ENCODE data around the gene RET. TPM values are rescaled to one million over a fixed set of nuclear protein-coding genes. Genes with fewer than 3 reads are reported as not detected.

The RET gene
- total and polyA plus RNA-seq, 2 of the 8 experiments (the other 6 are each of a cell fraction or from before 2014, with no cell fraction given): 6.7 to 8.4 TPM

DNA sequence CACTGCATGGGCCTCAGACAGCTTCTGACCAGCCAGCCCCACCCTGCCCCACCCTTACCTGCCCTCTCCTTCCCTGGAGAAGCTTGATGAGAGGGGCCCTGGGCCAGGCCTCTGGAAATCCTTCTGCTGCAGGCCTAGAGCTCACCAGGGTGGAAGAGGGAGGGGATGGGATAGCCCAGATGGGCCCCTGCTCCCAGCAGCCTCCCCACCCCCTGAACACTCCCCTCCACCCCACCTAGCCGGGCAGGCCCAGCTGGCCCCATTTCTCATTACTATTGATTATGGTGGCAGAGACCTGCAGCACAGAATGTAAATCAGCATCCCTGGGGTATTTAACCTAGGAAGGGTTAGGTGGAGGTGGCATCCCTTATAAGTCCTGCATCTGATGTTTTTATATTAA is 11.6 kb upstream of the RET start (continued):
- TF ChIP-seq, protein P1, sequence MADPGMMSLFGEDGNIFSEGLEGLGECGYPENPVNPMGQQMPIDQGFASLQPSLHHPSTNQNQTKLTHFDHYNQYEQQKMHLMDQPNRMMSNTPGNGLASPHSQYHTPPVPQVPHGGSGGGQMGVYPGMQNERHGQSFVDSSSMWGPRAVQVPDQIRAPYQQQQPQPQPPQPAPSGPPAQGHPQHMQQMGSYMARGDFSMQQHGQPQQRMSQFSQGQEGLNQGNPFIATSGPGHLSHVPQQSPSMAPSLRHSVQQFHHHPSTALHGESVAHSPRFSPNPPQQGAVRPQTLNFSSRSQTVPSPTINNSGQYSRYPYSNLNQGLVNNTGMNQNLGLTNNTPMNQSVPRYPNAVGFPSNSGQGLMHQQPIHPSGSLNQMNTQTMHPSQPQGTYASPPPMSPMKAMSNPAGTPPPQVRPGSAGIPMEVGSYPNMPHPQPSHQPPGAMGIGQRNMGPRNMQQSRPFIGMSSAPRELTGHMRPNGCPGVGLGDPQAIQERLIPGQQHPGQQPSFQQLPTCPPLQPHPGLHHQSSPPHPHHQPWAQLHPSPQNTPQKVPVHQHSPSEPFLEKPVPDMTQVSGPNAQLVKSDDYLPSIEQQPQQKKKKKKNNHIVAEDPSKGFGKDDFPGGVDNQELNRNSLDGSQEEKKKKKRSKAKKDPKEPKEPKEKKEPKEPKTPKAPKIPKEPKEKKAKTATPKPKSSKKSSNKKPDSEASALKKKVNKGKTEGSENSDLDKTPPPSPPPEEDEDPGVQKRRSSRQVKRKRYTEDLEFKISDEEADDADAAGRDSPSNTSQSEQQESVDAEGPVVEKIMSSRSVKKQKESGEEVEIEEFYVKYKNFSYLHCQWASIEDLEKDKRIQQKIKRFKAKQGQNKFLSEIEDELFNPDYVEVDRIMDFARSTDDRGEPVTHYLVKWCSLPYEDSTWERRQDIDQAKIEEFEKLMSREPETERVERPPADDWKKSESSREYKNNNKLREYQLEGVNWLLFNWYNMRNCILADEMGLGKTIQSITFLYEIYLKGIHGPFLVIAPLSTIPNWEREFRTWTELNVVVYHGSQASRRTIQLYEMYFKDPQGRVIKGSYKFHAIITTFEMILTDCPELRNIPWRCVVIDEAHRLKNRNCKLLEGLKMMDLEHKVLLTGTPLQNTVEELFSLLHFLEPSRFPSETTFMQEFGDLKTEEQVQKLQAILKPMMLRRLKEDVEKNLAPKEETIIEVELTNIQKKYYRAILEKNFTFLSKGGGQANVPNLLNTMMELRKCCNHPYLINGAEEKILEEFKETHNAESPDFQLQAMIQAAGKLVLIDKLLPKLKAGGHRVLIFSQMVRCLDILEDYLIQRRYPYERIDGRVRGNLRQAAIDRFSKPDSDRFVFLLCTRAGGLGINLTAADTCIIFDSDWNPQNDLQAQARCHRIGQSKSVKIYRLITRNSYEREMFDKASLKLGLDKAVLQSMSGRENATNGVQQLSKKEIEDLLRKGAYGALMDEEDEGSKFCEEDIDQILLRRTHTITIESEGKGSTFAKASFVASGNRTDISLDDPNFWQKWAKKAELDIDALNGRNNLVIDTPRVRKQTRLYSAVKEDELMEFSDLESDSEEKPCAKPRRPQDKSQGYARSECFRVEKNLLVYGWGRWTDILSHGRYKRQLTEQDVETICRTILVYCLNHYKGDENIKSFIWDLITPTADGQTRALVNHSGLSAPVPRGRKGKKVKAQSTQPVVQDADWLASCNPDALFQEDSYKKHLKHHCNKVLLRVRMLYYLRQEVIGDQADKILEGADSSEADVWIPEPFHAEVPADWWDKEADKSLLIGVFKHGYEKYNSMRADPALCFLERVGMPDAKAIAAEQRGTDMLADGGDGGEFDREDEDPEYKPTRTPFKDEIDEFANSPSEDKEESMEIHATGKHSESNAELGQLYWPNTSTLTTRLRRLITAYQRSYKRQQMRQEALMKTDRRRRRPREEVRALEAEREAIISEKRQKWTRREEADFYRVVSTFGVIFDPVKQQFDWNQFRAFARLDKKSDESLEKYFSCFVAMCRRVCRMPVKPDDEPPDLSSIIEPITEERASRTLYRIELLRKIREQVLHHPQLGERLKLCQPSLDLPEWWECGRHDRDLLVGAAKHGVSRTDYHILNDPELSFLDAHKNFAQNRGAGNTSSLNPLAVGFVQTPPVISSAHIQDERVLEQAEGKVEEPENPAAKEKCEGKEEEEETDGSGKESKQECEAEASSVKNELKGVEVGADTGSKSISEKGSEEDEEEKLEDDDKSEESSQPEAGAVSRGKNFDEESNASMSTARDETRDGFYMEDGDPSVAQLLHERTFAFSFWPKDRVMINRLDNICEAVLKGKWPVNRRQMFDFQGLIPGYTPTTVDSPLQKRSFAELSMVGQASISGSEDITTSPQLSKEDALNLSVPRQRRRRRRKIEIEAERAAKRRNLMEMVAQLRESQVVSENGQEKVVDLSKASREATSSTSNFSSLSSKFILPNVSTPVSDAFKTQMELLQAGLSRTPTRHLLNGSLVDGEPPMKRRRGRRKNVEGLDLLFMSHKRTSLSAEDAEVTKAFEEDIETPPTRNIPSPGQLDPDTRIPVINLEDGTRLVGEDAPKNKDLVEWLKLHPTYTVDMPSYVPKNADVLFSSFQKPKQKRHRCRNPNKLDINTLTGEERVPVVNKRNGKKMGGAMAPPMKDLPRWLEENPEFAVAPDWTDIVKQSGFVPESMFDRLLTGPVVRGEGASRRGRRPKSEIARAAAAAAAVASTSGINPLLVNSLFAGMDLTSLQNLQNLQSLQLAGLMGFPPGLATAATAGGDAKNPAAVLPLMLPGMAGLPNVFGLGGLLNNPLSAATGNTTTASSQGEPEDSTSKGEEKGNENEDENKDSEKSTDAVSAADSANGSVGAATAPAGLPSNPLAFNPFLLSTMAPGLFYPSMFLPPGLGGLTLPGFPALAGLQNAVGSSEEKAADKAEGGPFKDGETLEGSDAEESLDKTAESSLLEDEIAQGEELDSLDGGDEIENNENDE (IDR thresholded peaks at IDR 0.05; ENCODE audit: insufficient replicate concordance, low read length): no peak
- TF ChIP-seq FOSL1 (IDR thresholded peaks at IDR 0.05; ENCODE audit: insufficient read depth, low read depth, low read length) (no peak), JUND (IDR thresholded peaks at IDR 0.05; ENCODE audit: low read length) (no peak), MAFK (IDR thresholded peaks at IDR 0.05; ENCODE audit: low read depth, low read length) (no peak), GTF2F1 (IDR thresholded peaks at IDR 0.05; ENCODE audit: borderline replicate concordance, low read depth, low read length) (no peak), HDAC6 (IDR thresholded peaks at IDR 0.05; ENCODE audit: low read depth, low read length) (no peak), ZNF274 (IDR thresholded peaks at IDR 0.05; ENCODE audit: borderline replicate concordance, extremely low read depth, low read length) (no peak), CREB1 (IDR thresholded peaks at IDR 0.05) (no peak), KDM1A (IDR thresholded peaks at IDR 0.05; ENCODE audit: borderline replicate concordance, low read length) (no peak)
- TF ChIP-seq, protein P2, sequence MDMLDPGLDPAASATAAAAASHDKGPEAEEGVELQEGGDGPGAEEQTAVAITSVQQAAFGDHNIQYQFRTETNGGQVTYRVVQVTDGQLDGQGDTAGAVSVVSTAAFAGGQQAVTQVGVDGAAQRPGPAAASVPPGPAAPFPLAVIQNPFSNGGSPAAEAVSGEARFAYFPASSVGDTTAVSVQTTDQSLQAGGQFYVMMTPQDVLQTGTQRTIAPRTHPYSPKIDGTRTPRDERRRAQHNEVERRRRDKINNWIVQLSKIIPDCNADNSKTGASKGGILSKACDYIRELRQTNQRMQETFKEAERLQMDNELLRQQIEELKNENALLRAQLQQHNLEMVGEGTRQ (IDR thresholded peaks at IDR 0.05; ENCODE audit: low read length): no peak
- TF ChIP-seq, protein P3, sequence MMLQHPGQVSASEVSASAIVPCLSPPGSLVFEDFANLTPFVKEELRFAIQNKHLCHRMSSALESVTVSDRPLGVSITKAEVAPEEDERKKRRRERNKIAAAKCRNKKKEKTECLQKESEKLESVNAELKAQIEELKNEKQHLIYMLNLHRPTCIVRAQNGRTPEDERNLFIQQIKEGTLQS (IDR thresholded peaks at IDR 0.05; ENCODE audit: insufficient read depth, low read depth, low read length): no peak

Data from H1 (cell line).